Measurements from ENCODE around the gene DAP. TPM values are rescaled to one million over a fixed set of nuclear protein-coding genes. Genes with fewer than 3 reads are reported as not detected.

DAP gene
- total and polyA plus RNA-seq, 2 of the 13 experiments (the other 11 are each of a cell fraction or from before 2014, with no cell fraction given) = 22.0 to 57.5 TPM

DNA sequence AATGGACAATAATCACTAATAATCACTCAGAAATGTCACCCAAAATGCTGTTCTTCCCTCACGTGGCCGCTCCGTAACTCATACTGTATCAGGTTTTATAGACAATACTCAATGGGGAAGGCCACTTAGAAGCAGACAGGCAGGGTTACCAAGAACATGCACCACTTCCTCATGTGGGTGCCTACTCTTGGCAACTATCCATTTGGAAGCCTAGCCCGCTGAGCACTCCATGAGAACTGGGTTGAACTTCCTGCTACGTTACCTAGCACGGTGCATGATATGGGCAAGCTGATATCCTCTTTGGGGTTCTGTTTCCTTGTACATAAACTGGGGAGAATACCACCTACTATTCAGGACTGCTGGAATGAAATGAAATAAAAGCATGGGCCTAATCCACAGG lies 14.3 kb downstream of the DAP start:
- in situ Hi-C loops (cut with HindIII; ENCODE audit: extremely low pct_ligation_motif_present, low pct_unique_long_range_greater_than_20kb) = no loop called here
- H3K27ac ChIP-seq (ENCODE audit: extremely low read length, insufficient read depth, low read length) = no peak overlapping the region

More for the DNA sequence above, 14.3 kb downstream of the DAP start:
- H3K27me3 ChIP-seq (ENCODE audit: control insufficient read depth in 1 of 2, insufficient read depth in 2 of 2, low read length in 2 of 2) = no peaks in the 10 kb centered on the region
- no peak overlapping the region for H3K4me2 ChIP-seq (ENCODE audit: low read depth, low read length)
- CTCF ChIA-PET (ENCODE audit: low intra/inter-chr PET ratio, low total read pairs) = no interaction called here
- DNase-seq (ENCODE audit: low spot score) (no peak), FAIRE-seq (no peak), ATAC-seq (no peak)
- no peak overlapping the region for H3K4me3 ChIP-seq (replicated peaks in 1 of 3; ENCODE audit: insufficient read depth in 1 of 3, low read depth in 2 of 3, low read length in 3 of 3)
- H4K20me1 ChIP-seq (ENCODE audit: insufficient read depth, low read length) = peaks cover 13% of the 10 kb centered on the region
- H3K9ac ChIP-seq (ENCODE audit: insufficient read depth, low read depth, low read length) = no peak overlapping the region
- no TSS peak for BruUV-seq (replicated peaks)
- H3K79me2 ChIP-seq (ENCODE audit: insufficient read depth, low read length) = peaks cover 28% of the 10 kb centered on the region
- 96% methylated on average over 6 of the region's 6 CpGs for WGBS (ENCODE audit: low lambda C conversion rate)
- no peaks in the 10 kb centered on the region for H3K9me3 ChIP-seq (ENCODE audit: low read length)
- intact Hi-C loops (cut with micrococcal nuclease; ENCODE audit: unreplicated experiment) = loop anchor here (5.0 kb wide), 1 partner anchor 111 kb away; no protein-coding TSS in a partner anchor
- POLR2A ChIA-PET = no interaction called here
- TF ChIP-seq CREM (IDR thresholded peaks at IDR 0.05) = no peak
- no peak for TF ChIP-seq CREM (CRISPR knock-in tag; IDR thresholded peaks at IDR 0.05)
- TF ChIP-seq ZNF484 (CRISPR knock-in tag; IDR thresholded peaks at IDR 0.05; ENCODE audit: borderline replicate concordance, low read depth) = no peak
- no peak for TF ChIP-seq ZNF766 (CRISPR knock-in tag; IDR thresholded peaks at IDR 0.05; ENCODE audit: borderline replicate concordance)
- no peak for TF ChIP-seq ZNF10 (CRISPR knock-in tag; IDR thresholded peaks at IDR 0.05; ENCODE audit: borderline replicate concordance, low read depth)
- TF ChIP-seq ZNF30 (CRISPR knock-in tag; IDR thresholded peaks at IDR 0.05) = no peak
- no peak for TF ChIP-seq YEATS2 (CRISPR knock-in tag; IDR thresholded peaks at IDR 0.05; ENCODE audit: borderline replicate concordance)
- TF ChIP-seq, protein P1, sequence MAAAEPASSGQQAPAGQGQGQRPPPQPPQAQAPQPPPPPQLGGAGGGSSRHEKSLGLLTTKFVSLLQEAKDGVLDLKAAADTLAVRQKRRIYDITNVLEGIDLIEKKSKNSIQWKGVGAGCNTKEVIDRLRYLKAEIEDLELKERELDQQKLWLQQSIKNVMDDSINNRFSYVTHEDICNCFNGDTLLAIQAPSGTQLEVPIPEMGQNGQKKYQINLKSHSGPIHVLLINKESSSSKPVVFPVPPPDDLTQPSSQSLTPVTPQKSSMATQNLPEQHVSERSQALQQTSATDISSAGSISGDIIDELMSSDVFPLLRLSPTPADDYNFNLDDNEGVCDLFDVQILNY (CRISPR knock-in tag; conservative IDR thresholded peaks at IDR 0.05) = no peak
- TF ChIP-seq BRCA1 (CRISPR knock-in tag; IDR thresholded peaks at IDR 0.05) = no peak
- no peak for TF ChIP-seq DMAP1 (CRISPR knock-in tag; IDR thresholded peaks at IDR 0.05)
- TF ChIP-seq, protein P2, sequence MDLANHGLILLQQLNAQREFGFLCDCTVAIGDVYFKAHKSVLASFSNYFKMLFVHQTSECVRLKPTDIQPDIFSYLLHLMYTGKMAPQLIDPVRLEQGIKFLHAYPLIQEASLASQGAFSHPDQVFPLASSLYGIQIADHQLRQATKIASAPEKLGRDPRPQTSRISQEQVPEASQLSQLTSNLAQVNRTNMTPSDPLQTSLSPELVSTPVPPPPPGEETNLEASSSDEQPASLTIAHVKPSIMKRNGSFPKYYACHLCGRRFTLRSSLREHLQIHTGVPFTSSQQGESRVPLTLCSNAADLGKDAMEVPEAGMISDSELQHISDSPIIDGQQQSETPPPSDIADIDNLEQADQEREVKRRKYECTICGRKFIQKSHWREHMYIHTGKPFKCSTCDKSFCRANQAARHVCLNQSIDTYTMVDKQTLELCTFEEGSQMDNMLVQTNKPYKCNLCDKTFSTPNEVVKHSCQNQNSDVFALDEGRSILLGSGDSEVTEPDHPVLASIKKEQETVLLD (CRISPR knock-in tag; IDR thresholded peaks at IDR 0.05; ENCODE audit: low read depth) = no peak
- TF ChIP-seq CBX2 (IDR thresholded peaks at IDR 0.05; ENCODE audit: low read depth, low read length) = no peak
- TF ChIP-seq CBX2 (CRISPR knock-in tag; IDR thresholded peaks at IDR 0.05; ENCODE audit: low read depth) = no peak
- H3K4me1 ChIP-seq (ENCODE audit: insufficient read depth, low read length) = peaks cover 49% of the 10 kb centered on the region
- H3K36me3 ChIP-seq (replicated peaks in 1 of 2; ENCODE audit: control insufficient read depth in 1 of 2, insufficient read depth in 2 of 2, low read length in 2 of 2) = peaks cover 18 to 56% of the 10 kb centered on the region in 2 experiments
- no peak overlapping the region for H2AFZ ChIP-seq (ENCODE audit: low read length)

Measured in HepG2 (cell line).